Measurements from ENCODE around the gene ADGRE3.

DNA sequence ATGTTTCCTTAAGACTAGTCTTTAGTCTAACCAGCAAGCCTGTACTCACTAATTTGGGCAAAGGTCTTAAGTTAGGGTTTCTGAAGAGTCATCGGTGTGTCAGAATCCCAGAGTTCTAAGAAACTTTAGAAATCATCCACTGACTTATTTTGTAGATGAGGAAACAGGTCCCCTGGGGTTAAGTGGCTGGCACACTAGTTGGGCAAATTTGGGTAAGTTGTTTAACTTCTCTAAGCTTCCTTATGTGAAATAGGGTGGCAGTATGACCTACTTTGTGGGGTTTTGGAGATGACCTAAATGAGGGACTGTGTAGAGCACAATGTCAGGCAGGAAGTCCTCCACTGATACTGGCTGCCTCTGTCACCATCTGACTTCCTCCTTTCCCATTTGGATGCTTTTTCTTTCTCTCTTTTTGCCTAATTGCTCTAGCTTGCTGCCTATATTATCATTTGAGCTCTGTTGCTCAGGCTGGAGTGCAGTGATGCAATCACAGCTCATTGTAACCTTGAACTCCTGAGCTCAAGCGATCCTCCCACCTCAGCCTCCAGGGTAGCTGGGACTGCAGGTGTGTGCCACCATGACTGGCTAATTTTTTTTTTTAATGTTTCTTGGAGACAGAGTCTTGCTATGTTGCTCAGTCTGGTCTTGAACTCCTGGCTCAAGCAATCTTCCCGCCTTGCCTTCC, 2.3 kb downstream of the ADGRE3 start:
- TF ChIP-seq, protein P1, sequence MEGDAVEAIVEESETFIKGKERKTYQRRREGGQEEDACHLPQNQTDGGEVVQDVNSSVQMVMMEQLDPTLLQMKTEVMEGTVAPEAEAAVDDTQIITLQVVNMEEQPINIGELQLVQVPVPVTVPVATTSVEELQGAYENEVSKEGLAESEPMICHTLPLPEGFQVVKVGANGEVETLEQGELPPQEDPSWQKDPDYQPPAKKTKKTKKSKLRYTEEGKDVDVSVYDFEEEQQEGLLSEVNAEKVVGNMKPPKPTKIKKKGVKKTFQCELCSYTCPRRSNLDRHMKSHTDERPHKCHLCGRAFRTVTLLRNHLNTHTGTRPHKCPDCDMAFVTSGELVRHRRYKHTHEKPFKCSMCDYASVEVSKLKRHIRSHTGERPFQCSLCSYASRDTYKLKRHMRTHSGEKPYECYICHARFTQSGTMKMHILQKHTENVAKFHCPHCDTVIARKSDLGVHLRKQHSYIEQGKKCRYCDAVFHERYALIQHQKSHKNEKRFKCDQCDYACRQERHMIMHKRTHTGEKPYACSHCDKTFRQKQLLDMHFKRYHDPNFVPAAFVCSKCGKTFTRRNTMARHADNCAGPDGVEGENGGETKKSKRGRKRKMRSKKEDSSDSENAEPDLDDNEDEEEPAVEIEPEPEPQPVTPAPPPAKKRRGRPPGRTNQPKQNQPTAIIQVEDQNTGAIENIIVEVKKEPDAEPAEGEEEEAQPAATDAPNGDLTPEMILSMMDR (IDR thresholded peaks at IDR 0.05; ENCODE audit: low read depth, low read length, poor library complexity, severe bottlenecking), result no peak
- TF ChIP-seq EZH2phosphoT487 (IDR thresholded peaks at IDR 0.05; ENCODE audit: borderline replicate concordance, low read length), result no peak
